NCI-H1092 (cell line): ENCODE measurements around the gene AJM1.

Source experiments
- DNase-seq: peaks from one replicate; lab custom pipeline; 2025; lab: John Stamatoyannopoulos, UW

The AJM1 gene

DNA sequence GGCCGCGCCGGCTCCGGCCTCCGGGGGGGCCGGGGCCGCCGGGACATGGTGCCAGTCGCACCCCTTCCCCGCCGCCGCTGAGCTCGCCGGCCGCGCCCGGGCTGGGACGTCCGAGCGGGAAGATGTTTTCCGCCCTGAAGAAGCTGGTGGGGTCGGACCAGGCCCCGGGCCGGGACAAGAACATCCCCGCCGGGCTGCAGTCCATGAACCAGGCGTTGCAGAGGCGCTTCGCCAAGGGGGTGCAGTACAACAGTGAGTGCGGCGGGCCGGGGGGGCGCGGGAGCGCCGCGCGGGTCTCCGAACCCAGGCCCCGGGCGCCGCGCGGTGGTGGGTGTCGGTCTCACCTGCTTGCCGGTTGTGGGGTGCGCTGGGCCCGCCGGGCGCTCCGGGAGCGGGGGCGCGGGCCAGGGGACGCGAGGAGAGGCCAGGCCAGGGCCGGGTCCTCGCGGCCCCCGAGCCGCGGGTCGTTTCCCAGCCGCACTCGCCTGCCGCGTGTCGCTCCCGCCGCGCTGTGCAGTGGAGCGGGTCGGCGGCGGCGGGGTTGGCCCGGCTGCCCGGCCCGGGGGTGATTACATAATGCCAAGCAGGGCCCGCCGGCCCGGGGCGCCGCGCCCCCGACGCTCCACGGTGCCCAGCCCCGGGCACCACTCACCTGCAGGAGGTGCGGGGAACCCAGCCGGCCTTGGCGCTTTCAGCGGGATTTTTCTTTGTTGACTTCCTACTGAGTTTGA is 34.0 kb upstream of the AJM1 start:
- no peak for DNase-seq

DNA sequence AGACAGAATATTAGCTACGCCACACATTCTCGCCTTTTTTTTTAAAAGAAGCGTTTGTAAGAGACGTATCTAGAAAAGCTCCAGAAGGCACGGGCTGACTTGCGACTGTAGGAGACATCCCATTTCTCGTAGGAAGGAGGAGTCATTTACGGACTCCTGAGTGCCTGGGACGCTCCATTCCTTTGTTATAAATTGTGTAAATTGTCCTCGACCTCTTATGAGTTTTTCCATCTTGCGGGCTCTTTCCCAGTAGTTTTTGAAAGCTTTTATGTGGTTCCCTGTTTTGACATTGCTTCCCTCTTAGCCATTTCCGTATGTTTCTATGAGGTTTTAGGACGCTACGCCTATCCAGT is 33.5 kb upstream of the AJM1 start:
- no peak for DNase-seq

DNA sequence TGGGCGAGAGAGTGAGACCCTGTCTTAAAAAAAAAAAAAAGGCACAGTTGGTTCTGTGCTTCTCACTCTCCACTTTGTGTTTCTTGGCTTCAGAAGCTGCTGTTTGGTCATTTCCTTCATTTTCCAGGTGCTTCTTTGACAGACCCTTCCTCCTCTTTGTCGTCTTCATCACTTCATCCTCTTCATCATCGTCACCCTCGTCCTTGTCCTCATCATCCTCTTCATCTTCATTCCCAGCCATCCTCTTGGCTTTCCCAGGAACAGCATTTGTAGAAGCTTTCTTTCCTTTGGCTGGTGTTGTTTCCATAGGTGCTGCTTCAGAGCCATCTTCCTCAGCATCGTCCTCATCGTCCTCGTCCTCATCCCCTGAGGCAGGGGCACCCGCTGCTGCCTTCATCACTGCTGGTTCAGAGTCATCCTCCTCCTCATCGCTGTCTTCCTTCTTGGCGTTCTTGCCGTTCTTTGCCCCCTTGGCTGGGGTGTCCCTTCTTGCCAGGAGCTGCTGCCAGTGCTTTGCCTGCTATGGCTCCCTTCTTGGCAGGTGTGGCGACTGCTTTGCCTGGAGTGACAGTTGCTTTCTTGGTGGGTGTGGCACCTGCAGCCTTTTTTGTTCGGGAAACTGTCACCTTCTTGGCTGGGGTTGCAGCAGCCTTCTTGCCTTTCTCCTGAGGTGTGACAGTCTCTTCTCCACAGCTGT is 27.4 kb upstream of the AJM1 start:
- DNase-seq: no peak

DNA sequence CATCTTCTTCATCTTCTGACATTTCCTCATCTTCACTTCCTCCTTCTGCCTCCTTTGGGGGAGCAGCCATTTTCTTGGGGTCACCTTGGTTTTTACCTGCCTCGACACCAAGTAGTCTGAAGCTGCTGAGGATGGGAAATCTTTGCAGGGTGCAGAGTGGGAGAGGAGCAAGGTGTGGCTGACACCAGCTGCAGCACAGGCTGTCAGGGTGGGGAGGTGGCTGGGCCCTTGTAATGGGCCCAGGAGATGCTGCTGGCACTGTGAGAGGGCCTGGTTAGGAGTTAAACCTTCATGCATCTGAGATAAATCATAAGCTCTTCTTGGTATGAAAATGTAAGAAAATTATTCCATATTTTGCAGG is 26.9 kb upstream of the AJM1 start:
- DNase-seq: no peak

DNA sequence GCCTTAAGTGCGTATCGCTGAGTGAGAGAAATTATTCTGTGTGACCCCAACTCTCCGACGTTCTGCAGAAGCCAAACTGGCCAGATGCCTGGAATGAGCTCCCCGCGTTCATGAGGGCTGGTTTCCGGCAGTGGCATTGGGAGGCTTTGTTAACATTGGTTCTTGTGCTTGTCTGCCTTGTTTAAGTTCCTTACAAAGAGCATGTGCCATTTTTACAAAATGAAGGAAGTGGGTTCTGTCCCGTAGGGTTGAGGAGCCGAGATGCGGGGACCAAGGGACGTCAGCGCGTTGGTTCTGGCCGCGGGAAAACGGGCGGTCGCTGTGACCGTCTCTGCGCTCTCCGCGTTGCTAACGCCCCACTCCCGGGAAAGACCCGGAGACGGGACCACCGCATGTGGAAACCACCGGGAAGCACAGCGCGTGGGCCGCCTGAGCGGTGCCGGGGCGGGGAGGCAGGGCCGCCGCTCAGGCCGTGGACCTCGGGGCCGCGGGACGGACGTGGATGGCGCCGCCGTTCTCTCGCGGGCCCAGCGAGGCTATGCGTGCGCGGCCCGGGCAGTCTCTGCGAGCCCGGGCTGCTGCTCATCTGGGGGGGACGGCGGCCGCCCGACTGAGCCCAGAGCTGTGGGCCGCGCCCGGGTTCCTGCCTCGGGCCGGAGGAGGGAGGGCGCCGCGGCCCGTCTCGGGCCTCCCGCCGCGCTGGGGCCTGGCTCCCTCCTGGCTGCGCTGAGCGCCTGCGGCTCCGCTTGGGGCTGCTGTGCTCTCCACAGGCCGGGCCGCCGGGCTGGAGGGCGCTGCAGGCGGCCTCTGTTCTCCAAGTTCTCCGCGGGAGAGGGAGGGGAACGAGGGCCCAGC is 21.1 kb upstream of the AJM1 start:
- DNase-seq: no peak

DNA sequence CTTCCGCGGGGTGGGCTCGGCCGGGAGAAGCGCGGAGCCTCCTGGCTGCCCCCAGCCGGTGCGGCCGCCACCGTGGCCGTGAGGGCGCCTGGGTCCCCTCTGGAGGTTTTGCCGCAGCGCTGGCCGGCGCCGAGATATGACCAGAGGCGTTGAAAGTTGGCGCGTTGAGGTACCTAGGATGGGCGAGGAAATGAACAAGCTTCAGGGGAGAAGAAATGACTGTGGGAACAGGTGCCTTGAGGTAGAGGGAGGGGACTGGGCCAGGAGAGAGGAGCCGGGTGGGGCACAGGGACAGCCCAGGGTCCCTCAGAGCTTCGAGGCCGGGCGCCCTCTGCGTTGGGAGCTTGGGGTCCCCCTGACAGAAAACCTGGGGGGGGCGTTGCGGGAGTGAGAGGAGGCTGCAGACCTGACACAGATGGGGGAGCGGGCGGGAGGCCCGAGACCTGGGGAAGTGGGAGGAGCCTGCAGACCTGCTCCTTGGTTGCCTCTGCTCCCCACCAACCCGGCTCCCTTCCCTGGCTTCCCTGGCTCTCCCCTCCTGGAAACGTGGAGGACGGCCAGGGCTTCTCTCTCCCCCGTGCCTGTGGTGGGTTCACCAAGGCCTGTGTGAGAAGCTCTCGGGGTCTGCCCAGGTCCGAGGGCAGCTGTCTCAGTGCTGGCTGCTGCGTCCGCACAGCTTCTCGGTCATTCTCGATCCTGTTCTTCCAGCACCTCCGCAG is 20.3 kb upstream of the AJM1 start:
- no peak for DNase-seq

DNA sequence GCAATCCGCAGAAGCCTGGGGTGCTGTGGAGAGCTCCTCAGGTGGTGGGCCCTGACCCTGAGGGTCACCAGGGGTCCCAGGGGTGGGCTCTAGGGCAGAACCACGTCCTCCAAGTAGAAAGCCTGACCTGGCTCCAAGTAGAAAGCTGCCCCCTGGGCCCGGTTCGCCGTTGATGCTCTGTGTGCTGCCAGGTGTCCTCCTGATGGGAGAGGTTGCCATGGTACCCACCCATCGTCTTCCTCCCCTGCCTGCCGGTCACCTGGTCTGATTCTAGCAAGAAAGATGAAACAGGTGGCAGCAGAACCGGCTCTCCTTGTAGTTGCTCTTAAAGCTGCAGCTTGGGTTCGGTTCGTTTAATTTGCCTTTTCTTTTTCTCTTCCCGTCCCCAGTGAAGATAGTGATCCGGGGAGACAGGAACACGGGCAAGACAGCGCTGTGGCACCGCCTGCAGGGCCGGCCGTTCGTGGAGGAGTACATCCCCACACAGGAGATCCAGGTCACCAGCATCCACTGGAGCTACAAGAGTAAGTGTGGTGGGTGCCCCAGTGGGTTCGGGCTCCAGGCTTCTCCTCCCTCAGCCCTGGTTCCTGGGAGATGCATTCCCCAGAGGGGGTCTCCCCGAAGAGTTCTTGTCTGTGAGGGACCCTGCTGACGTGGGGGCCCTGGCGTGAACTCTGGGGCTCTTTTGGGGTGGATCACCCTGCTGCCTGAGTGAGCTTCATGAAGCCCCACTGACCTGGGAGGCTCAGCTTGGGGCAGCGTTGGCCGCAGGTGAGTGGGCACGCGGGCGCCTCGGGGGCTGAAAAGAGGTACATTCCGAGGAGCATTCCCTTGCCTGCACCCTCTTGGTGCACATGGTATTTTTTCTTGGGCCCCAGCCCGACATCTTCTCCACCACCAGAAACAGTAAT is 18.9 kb upstream of the AJM1 start:
- no peak for DNase-seq

DNA sequence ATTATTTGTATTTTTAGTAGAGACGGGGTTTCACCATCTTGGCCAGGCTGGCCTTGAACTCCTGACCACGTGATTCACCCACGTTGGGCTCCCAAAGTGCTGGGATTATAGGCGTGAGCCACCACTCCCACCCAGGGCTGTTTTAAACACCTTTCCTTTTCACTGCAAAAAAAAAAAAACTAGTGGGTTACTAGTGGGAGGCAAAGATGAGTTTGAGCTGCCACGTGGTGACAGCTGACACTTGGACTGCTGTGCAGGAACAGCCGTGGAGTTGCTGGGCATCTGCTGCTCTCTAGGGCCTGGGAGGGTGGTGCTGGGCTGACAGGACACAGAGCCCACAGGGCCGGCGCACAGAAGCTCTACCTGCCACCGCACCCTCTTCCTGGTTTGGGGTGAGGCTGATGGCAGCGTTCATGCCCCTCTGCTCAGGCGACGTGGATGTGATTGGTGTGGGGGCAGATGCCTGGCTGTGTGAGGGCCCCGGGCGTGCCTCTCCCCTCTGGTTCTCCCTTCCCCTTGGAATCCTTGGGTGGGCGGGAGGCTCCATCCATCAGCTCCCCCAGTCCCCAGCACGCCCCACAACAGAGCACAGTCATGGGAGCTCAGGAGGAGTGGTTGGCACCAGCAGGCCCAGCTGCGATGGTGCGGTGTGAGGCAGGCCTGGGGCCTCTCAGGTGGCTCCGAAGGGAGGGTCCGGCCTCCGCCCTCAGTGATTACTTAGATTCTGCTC is 17.6 kb upstream of the AJM1 start:
- DNase-seq: no peak

DNA sequence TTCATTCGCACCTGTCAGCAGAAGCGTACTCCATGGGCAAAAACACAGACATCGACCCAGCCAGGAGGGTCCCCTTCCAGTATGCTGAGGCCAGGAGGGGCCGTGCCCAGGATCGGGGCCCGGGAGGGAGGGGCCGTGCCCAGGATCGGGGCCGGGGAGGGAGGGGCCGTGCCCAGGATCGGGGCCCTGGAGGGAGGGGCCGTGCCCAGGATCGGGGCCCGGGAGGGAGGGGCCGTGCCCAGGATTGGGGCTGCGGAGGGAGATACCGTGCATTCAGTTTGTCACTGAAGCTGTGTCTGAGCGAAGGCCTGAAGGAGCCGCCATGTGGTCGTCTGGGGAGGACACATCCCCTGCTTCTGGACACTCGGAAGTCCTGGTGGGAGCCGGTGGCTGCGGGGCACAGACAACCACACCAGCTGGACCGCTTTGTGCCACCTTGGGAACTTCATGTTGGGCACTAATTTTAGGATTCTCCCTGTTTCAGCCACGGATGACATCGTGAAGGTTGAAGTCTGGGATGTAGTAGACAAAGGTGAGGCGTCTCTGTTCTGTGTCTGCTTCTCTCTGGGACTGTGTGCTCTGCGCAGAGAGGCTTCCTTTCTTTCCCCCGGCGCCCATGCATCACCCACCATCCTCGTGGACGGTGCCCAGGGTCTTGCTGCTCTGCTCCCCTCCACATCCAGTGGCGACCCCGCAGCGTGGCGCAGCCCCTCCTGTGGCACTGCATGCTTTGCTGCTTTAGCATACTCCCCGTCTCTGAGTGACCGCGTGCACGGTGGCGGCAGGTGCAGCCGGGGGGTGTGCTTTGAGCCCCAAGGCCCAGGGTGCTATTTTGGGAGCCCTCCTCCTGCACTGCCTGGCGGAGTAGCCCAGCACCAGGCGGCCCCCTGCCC is 16.7 kb upstream of the AJM1 start:
- DNase-seq: no peak

DNA sequence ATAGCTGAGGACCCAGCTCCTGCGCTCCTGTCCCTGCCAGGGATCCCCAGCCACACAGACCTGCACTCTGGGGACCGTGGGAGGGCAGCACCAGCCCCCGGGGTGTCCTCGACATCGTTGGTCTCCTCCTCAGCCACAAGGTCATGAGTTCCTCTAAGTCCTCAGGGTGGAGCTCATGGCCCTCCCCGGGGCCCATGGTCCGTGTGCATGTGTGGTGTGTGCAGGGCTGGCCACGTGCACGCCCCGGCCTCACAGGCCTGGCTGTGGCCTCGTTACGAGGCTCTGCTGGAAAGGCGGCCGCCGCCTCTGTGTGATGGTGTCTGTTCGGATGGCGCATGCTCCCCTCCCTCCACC is 16.1 kb upstream of the AJM1 start:
- no peak for DNase-seq

DNA sequence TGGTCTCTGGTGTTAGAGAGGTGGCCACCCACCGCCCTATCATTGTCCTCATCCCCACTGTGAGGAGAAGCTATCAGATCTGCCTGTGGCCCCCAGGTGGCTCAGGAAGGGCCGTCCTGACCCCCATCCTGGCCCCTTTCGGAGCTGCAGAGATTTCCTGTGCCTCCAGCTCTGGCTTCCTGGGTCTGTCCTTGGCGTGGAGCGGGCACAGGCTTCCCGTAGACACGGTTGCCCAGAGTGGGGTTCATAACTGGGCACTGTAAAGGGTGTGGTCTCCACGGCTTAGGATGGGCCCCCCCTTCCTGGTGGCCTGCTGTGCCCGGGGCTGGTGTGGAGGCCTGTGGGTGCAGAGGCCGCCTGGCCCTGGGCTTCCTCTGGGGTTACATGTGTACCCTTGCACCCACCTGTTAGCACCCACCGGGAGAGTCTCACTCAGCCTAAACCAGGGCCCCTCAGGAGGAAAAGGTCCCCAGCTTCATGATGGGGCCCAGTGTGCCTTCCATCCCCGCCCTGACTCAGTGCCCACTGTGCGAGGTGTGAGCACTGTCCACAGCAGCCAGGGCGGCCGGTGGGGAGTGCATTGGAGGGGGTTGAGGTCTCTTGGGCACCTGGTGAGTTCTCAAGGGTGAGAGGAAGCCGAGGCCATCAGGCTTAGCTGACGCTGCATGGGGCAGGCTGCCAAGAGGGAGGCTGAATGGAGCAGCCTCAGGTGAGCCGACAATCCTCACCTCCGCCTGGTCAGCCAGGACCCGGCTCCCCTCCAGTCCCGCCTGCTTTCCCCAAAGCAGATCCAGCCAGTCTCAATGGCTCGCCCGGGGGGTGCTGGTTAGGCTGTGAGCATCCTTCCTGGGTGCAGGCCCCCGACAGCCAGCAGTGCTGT is 15.3 kb upstream of the AJM1 start:
- no peak for DNase-seq

DNA sequence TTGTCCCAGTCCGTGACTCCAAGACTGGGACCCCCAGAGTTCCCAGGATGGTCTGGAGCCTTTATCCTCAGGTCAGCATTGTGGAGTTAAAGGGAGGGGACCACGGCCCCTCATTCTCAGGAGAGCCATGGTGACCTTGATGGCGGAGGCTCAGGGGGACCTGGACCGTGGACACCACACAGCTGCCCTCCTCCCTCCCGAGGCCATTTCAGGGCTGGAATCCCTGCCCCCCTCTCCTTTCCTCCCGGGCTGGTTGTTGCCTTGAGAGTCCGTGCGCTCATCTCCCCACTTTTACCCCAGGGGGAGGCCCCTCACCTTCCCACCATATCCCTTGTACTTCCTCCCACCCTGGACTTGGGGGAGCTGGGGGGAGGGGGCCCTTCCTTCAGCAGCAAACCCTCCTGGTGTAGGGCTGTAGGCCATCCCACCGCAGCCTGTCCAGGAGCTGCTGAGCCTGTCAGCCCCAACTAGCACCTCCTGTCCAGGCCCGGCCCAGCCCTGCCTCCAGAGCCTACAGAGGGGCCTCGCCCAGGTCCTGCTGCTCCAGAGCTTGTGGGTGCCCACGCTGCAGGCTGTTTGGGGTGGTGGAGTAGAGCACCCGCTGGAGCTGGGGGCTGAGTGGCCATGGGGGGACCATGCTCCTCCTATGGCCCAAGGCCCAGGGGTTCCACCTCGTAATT is 14.3 kb upstream of the AJM1 start:
- no peak for DNase-seq

DNA sequence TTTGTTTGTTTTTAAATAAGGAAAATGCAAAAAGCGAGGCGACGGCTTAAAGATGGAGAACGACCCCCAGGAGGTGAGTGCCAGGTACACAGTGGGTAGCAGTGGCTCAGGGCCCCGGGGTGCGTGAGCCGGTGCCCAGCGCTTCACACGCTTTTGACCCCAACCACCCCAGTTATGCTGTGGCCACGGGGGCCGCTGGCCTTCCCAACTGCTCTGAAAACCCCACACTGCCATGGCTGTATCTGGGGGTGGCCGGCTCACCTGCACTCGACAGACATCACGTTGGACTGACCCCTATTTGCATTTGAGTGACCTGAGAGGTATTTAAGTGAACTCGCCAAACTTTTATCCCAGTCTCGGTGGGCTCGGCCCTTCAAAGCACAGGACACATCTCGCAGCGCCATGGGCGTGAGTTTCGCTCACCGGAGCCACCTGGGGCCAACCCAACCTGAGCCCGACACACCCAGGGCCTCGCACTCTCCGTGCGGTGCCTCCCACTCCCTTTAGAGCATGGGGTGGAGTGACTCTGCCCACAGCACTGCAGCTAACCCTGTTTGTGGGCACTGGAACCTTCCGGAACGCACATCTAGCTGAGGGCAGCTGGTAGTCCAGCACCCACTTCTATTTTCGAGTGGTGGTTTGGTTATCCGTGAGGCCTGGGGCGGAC is 13.7 kb upstream of the AJM1 start:
- DNase-seq: no peak

DNA sequence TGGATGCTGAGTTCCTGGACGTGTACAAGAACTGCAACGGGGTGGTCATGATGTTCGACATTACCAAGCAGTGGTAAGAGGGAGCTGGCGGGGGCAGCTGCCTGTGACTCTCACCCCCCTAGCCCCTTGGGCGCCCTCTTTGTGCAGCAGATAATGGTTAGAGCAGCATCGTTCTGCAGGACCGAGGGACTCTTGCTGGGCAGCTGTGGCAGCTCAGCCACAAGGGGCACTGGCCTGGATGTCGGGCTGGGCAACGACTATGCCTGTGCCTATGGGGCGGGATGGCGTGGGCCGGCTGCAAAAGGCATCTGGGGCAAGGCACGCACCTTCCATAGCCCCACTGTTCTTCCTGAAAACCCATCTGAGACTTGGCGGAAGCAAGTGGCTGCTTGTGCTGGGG is 12.9 kb upstream of the AJM1 start:
- no peak for DNase-seq

DNA sequence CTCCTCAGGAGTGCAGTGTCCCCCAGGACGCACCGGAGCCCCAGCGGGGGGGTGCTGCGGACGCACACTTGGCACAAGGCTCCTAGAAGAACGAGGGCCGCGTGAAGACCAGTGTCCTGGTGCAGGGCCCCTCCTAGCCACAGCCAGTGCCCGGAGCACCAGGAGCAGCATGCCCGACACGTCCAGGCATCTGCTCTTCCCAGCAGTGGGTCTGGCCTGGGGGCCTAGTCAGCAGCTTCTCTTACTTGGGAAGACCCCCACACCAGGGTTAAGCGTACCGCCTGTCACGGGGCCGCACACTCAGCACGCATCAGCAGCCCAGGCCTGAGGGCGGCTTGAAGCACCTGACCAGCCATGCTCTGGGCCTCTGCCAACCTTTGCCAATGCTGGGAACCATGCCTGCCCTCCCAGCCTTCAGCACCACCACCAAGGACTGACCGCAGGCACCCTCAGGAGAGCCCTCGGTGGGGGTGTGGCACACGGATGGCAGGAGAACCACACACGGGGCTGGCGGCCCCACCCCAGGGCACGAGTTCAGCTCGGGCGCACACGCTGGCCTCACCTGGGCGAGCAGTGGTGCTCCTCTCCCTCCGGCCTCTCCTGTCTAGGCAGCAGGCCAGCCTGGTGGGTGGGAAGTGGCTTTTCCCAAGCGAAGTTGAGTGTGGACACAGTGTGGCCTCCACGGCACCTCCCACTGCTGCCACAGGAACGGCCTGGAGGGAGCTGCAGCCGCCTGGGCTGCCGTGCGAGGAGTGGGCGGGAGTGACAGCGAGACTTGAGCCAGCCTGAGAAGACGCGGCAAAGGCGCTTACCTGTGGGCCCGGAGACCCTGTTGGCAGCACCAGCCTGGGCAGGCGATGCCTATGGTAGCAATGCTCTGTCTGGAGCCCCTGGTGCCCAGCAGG is 12.0 kb upstream of the AJM1 start:
- no peak for DNase-seq

DNA sequence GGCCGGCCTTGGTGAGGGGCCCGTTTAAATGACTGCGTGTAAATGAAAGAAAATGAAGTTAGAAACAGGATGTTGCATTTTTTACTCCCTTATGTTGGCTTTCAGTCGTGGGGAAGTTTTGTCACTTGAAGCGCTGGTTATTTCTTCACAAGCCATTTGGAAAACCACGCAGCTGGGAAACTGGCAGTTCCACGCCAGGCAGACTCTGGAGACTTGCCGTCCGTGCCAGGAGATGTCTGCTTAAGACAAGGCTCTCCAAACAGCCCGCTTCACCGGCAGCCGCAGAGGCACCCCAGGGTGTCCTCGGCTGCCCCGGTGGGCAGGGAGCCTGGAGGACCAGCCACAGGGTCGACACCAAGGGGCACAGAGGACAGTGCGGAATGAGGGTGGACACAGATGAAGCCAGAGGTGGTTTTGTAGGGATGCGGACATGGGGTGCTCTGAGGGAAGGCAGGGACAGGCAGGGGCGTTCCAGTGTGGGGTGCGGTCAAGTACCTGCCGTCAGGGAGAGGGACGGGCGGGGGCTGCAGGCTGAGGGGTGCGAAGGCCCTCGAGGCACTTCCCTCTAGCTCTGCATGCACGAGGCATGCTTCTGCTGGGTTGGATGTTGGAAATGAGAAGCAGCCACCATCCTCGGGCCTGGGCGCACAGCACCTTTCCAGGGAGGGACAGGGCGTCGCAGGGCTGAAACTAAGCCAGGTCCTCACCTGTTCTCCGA is 11.1 kb upstream of the AJM1 start:
- no peak for DNase-seq
